ENCODE measurements around the gene SERTAD1.

DNA sequence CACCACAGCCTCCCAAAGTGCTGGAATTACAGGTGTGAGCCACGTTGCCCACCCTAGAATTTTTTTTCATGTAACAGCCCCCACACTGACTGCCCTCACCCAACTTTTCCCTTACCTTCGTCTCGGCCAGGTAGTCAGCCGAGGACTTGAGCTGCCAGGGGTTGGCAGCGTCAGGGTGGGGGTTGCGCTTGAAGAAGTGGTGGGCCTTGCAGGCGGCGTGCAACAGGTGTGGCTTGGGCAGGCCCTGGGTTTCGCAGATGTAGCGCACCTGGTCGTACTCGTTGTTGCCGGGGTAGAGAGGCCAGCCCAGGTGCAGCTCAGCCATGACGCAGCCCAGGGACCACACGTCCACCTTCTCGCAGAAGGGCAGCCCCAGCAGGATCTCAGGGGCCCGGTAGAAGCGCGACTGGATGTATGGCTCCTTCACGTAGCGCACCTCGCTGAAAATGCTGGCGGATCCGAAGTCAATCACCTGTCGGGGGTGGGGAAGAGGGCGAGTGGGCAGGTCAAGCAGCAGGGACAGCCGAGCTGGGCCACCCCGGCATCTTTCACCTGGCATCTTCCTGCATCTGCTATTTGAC lies 42.0 kb downstream of the SERTAD1 start:
- TF ChIP-seq EZH2 (IDR thresholded peaks at IDR 0.05) (no peak), POLR2AphosphoS5 (IDR thresholded peaks at IDR 0.05; ENCODE audit: borderline replicate concordance, low read depth, low read length) (no peak)

All from SK-N-MC (cell line).